Subcutaneous abdominal adipose tissue (tissue), 5 donors: ENCODE data around the gene ITGB6.

Experiments used
- H3K27ac ChIP-seq: one replicate; pipeline ENCODE4 v1.7.0; 2013; ENCODE audit warnings: low read depth, mild to moderate bottlenecking, inconsistent platforms, low read length, moderate library complexity
- H3K27me3 ChIP-seq, 5 donors: one replicate each; pipeline ENCODE4 v1.7.0; 2013; ENCODE audit warnings: low read length in 5 of 5, inconsistent platforms in 1 of 5; ENCODE audit not compliant: control insufficient read depth in 5 of 5, insufficient read depth in 4 of 5
- H3K36me3 ChIP-seq, 5 donors: one replicate each; pipeline ENCODE4 v1.7.0; 2013; ENCODE audit warnings: low read length in 5 of 5; ENCODE audit not compliant: control insufficient read depth in 5 of 5, insufficient read depth in 5 of 5
- H3K4me1 ChIP-seq, 5 donors: one replicate each; pipeline ENCODE4 v1.7.0; 2013; ENCODE audit warnings: low read length in 5 of 5, mild to moderate bottlenecking in 3 of 5, moderate library complexity in 1 of 5; ENCODE audit not compliant: control insufficient read depth in 5 of 5, insufficient read depth in 5 of 5
- H3K4me3 ChIP-seq, 5 donors: one replicate each; pipeline ENCODE4 v1.7.0; 2013; ENCODE audit warnings: low read length in 5 of 5, low read depth in 1 of 5
- H3K9ac ChIP-seq, 5 donors: one replicate each; pipeline ENCODE4 v1.7.0; 2013; ENCODE audit warnings: low read length in 5 of 5, mild to moderate bottlenecking in 4 of 5, moderate library complexity in 3 of 5
- H3K9me3 ChIP-seq, 5 donors: one replicate each; pipeline ENCODE4 v1.7.0; 2013; ENCODE audit warnings: low read length in 5 of 5; ENCODE audit not compliant: control insufficient read depth in 5 of 5
- donor health status: healthy.
- donor health status: healthy.
- donor health status: healthy.
- donor health status: healthy.
- donor health status: healthy.

ITGB6 gene, protein sequence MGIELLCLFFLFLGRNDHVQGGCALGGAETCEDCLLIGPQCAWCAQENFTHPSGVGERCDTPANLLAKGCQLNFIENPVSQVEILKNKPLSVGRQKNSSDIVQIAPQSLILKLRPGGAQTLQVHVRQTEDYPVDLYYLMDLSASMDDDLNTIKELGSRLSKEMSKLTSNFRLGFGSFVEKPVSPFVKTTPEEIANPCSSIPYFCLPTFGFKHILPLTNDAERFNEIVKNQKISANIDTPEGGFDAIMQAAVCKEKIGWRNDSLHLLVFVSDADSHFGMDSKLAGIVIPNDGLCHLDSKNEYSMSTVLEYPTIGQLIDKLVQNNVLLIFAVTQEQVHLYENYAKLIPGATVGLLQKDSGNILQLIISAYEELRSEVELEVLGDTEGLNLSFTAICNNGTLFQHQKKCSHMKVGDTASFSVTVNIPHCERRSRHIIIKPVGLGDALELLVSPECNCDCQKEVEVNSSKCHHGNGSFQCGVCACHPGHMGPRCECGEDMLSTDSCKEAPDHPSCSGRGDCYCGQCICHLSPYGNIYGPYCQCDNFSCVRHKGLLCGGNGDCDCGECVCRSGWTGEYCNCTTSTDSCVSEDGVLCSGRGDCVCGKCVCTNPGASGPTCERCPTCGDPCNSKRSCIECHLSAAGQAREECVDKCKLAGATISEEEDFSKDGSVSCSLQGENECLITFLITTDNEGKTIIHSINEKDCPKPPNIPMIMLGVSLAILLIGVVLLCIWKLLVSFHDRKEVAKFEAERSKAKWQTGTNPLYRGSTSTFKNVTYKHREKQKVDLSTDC

DNA sequence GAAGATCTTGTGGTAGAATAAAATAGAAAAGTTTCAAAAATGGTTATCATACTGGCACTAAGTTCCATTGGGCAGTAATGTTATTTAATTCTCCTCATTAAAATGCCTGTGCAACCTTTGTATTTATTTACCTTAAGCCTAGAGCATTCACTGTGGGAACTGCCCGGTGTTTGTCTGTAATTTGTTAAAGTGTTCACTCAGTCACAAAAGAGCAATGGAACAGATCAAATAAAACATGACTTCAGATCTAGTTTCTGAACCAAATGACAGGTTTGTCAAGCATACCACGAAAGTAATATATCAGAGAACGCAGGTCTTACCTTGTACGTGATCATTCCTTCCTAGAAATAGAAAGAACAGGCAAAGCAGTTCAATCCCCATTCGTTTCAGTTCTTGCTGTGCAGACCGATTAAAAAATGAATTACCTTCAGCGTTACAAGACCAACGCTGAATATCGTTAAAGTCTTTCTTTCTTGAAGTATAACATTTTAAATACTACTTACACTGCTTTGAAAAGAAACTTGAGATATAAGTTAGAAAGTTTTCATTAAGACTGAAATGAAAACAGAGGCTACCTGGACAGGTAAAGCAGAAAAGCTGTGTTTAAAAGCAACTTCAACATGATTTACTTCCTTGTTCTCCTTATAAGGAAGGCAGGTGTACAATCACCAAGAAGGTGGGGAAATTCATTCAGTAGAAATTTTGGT lies at the start of gene ITGB6:
ITGB6 (minus strand) TSS at position 590 of the 707 bp plus-strand sequence; CDS start at position 381, 209 bp downstream.
- no peaks in the 10 kb centered on the region for H3K9me3 ChIP-seq
- H3K4me3 ChIP-seq: no peak within 1 kb of the TSS
- H3K36me3 ChIP-seq: no peaks in the 10 kb centered on the region
- peaks cover 0 to 2% (median 0%) of the 10 kb centered on the region in 5 donors for H3K27me3 ChIP-seq
- no peak within 1 kb of the TSS for H3K27ac ChIP-seq
- no peak within 1 kb of the TSS for H3K9ac ChIP-seq
- H3K4me1 ChIP-seq: no peaks in the 10 kb centered on the region

DNA sequence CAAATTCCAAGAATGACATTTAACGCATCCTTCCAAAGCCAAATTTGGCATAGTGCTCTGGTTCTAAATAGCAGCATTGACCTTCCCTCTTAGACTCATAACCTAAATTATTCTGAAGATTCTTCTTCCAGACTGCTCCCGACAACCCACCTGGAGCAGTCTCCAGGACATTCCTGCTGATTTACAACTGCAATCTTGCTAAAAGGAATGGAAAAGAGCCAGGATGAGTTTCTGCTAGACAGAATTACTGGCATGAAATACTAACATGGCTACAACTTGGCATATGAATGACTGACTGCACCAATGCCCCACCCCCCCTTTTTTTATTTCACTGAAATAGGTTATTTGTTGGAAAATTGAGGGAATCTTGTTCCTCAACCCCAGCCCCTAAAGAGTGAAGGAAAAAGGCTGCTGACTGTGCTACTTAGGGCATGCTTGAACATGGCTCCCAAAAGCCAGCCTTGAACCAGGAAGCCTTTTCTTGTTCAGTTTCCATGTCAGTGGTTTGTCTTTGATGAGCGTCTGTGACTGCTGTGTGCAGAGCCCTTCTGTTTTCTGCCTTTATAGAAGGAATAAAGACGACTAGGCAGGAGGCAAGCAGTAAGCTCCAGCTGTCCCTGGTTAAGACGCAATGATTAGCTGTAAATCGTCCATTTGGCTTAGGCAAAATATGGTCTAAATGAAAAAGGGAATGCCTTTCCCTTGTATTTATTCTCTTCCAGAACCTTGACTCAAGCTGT lies 47.4 kb upstream of the ITGB6 start:
- Histone ChIP-seq H3K36me3 (no peaks in the 10 kb centered on the region), H3K27ac (no peak overlapping the region), H3K27me3 (no peaks in the 10 kb centered on the region), H3K9me3 (no peaks in the 10 kb centered on the region), H3K4me3 (no peak overlapping the region), H3K9ac (no peak overlapping the region), H3K4me1 (no peaks in the 10 kb centered on the region)

DNA sequence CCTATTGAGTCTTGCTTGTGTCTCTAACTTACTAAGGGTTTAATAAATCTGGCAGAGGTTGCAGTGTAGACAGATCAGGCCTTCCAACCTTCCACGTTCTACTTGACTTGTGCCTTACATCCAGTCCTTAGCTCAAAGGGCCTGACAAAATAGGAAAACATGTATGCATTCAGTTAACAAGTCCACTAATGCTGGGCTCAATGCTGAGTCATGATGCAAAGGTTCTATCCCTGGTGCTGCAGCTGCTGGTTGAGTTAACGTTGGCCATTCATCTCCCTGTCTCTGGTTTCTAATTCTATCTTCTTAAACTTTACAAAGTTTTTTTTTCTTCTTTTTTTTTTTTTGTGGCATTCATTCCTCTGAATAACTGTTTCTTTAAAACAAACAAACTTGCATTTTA lies 46.3 kb upstream of the ITGB6 start:
- no peak overlapping the region for H3K9ac ChIP-seq
- no peaks in the 10 kb centered on the region for H3K9me3 ChIP-seq
- H3K27me3 ChIP-seq: no peaks in the 10 kb centered on the region
- no peaks in the 10 kb centered on the region for H3K36me3 ChIP-seq
- peaks cover 0 to 7% (median 0%) of the 10 kb centered on the region in 5 donors for H3K4me1 ChIP-seq
- no peak overlapping the region for H3K27ac ChIP-seq
- no peak overlapping the region for H3K4me3 ChIP-seq

DNA sequence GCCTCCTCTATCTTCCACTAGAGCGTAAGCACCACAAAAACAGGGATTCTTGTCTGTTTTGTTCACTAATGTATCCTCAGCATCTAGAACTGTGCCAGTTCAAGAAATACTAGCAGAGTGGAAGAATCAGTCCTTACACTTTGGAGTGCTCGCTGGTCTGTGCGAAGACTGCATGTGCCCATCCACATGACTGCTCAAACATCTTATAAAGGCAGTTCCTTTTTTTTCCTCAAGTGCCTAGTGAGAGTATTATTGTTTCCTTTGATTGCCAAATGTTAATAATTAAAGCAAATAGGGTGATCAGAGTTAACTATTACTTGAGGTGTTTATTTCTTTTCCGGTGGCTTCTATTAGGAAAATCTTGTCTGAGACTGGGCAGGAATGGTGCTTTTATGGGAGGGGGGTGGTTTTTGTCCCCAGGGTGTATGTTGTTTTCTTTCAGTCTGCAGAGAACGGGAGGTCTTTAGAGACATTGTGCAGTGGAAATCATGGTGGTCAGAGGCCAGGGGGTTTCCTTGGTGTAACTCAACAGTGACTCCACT lies 45.6 kb upstream of the ITGB6 start:
- Histone ChIP-seq H3K27ac (no peak overlapping the region), H3K27me3 (no peaks in the 10 kb centered on the region), H3K4me1 (peaks cover 0 to 7% (median 0%) of the 10 kb centered on the region in 5 donors), H3K36me3 (no peaks in the 10 kb centered on the region), H3K9ac (no peak overlapping the region), H3K4me3 (no peak overlapping the region), H3K9me3 (no peaks in the 10 kb centered on the region)

DNA sequence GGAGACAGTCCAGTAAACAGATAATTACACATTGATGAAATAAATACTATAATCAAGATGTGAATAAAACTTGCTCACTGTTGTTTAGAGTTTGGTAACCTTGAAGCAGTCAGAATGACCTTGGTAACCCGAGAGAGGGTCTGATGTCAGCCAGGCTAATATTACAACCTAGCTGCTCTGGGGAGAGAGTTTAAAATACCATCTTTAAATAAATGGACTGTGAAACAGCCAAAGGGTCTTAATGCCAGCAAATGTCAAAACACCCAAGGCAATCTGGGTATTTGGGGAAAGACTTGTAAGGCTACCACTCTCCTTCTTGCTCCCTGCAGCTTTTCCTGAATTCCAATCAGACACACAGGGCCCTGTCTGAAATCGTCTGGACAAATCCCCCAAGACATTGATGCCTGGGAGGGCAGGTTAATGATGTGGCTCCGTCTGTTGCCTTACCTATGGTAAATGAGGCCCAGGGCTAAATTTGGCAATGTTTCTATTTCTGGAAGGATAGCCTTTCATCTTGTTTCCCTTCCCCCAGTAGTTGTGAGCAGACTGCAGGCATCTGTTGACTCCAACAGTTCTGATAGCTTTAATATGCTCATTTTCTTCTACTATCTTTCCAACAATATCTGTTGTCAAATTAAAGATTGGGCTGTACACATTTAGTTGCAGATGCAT lies 43.0 kb upstream of the ITGB6 start:
- no peaks in the 10 kb centered on the region for H3K27me3 ChIP-seq
- H3K27ac ChIP-seq: no peak overlapping the region
- H3K9me3 ChIP-seq: no peaks in the 10 kb centered on the region
- peaks cover 0 to 7% (median 0%) of the 10 kb centered on the region in 5 donors for H3K4me1 ChIP-seq
- H3K36me3 ChIP-seq: no peaks in the 10 kb centered on the region
- no peak overlapping the region for H3K9ac ChIP-seq
- no peak overlapping the region for H3K4me3 ChIP-seq

DNA sequence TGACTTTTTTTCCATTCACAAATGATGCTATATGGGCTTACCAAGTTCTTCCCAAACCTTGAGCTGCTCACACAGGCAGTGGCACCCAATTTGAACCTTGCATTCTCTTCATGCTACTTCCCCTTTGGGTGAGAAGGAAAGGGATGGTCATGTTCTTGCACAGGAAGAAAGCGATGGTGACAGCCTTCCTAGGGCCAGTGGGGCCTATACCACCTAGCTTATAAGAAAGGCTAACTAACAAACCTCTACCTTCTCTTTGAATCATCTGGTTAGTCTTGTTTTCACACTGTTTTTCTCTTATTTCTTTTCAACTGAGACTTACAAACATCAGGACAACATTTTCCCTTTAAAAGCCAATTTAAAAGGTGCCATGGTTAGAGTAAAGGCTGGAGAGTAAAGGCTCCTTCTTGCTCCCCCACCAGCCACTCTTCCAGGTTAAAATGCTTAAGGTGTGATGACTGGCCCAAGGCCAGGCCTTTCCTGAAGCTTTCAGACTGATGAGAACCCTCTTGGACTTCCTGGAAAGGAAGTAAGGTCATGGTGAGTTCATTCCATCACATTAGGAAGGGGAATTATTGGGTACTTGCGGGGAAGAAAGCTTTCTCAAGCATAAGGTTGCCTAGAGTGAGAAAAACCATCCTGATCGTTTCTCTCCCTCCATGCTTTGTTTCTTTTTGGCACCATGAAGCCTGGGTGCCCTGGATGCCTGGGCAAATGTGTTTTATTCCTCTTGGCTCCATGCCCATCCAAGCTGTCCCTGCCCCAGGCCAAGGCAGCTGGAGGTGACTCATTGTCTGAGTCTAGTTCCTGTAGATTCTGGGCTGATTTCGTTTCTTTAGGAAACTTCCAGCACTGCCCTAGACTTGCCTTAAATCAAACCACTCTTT lies 41.4 kb upstream of the ITGB6 start:
- no peaks in the 10 kb centered on the region for H3K36me3 ChIP-seq
- H3K4me1 ChIP-seq: peaks cover 0 to 7% (median 0%) of the 10 kb centered on the region in 5 donors
- no peak overlapping the region for H3K27ac ChIP-seq
- no peaks in the 10 kb centered on the region for H3K9me3 ChIP-seq
- no peak overlapping the region for H3K9ac ChIP-seq
- no peaks in the 10 kb centered on the region for H3K27me3 ChIP-seq
- no peak overlapping the region for H3K4me3 ChIP-seq

DNA sequence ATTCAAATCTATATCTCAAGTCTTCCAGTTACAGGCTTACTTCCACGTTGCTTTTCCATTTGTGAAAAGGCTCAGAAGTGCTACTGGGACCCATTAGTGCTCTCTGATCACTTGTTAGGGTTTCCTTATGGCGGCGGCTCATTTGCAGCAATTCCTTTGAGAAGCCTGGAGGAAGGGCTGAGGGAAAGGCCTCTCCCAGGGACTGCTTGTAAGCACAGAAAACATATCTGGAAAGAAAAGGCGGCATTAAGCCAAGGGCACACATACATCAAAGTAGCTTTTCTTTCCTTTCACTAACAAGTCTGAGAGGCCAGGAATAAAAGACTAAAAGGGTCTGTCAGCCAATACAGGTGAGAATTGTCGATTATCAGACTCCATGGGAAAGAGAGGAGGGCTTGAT lies 39.4 kb upstream of the ITGB6 start:
- no peak overlapping the region for H3K9ac ChIP-seq
- no peak overlapping the region for H3K27ac ChIP-seq
- no peaks in the 10 kb centered on the region for H3K27me3 ChIP-seq
- no peaks in the 10 kb centered on the region for H3K36me3 ChIP-seq
- no peak overlapping the region for H3K4me3 ChIP-seq
- H3K9me3 ChIP-seq: no peaks in the 10 kb centered on the region
- H3K4me1 ChIP-seq: peaks cover 0 to 7% (median 0%) of the 10 kb centered on the region in 5 donors

DNA sequence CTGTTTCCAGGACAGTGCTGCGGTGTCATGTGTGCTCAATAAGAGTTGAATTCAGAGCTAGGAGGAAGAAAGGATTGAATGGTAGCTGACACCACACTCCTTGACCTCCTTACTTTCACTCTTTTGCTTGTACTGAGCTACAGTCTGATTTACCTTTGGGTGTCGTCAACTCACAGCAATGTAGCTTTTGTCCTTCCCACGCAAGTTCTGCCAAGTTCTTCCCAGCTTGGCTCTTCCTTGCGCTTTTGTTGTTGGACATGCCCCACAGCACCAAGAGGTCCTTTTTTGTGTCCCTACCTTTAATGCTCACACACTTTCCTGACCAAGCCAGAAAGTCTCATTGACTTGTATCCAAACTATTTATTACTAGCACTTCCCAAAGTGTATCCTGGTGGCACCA lies 38.3 kb upstream of the ITGB6 start:
- Histone ChIP-seq H3K4me3 (no peak overlapping the region), H3K36me3 (no peaks in the 10 kb centered on the region), H3K27ac (no peak overlapping the region)

More for the DNA sequence above, 38.3 kb upstream of the ITGB6 start:
- Histone ChIP-seq H3K27me3 (no peaks in the 10 kb centered on the region), H3K9me3 (no peaks in the 10 kb centered on the region), H3K9ac (no peak overlapping the region), H3K4me1 (peaks cover 0 to 7% (median 0%) of the 10 kb centered on the region in 5 donors)
